Amniotic epithelial cell (primary cell): ENCODE results near the gene ATP2A2.
A peak's percentile ranks its signal among the peaks of the same experiment; 100 is the strongest.
"Not testable (repeated sequence)": the region's sequence is repeated elsewhere in the genome, so short reads cannot be mapped to it uniquely, and the experiment has no call there.

Source experiments
- DNase-seq: peaks from one replicate; pipeline ENCODE4 v3.0.0-alpha.2; 2010; ENCODE audit warnings: low read depth

The ATP2A2 gene

DNA sequence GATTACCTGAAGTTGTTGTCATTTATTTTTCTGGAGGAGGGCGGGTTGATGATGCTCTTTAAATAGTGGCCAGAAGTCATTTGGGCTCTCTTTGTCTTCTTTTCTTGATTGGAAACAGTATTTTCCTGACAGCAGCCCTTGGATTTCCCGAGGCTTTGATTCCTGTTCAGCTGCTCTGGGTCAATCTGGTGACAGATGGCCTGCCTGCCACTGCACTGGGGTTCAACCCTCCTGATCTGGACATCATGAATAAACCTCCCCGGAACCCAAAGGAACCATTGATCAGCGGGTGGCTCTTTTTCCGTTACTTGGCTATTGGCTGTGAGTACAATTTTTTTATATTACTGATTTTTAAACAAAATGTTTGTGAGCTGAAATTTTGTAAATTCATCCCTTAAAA lies 62.1 kb downstream of the ATP2A2 start:
- DNase-seq, result no peak

DNA sequence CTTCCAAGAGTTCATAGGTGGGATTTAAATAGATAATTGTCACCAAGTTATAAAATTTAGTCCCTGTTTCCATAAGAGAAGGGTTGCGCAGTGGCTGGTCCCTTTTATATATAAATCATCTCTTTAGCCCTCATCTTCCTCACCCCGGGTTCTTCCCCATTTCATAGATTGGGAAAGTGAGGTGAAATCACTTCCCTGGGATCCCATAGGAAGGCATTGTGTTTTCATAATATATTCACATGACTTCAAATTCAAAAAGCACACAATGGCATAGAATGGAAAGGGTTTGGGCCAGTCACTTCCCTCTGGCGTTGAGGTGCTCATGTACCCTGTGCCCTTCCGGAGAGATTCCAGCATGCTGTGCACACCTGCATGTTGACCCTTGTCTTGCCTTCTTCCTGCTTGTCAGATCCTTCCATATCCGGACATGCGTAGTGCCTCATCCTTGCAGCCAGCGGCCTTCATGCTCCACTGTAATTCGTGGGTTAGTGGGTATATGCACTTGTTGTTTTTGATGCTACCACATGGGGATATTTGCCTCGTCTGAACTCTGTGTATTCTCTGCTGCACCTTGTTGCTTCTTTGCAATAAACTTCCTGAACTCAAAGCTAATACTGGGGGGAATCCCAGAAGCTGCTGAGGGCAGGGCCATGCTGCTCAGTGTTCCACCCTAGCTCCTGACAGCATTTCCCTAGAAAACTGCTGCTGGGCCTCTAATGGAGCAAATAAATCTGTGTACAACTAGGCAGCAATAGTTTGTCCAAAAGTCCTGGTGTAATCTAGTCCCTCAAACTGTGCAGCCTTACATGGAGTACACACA lies 62.9 kb downstream of the ATP2A2 start:
- DNase-seq, result no peak

DNA sequence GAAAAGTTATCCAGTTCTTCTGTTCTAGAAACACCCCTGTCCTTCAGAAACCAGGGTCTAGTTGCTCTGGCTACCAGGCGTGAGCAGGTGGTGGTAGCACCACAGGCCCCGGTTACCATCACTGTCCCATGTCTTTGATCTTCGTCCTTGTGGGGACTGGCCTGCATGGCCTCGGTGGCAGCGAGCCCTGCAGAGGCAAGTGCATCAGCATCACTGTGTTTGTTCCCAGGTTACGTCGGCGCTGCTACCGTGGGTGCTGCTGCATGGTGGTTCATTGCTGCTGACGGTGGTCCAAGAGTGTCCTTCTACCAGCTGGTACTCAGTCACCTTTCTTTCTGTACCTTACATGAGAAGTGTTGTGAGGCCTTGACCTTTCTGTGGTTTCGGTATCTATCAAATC lies 63.6 kb downstream of the ATP2A2 start:
- DNase-seq, result no peak

DNA sequence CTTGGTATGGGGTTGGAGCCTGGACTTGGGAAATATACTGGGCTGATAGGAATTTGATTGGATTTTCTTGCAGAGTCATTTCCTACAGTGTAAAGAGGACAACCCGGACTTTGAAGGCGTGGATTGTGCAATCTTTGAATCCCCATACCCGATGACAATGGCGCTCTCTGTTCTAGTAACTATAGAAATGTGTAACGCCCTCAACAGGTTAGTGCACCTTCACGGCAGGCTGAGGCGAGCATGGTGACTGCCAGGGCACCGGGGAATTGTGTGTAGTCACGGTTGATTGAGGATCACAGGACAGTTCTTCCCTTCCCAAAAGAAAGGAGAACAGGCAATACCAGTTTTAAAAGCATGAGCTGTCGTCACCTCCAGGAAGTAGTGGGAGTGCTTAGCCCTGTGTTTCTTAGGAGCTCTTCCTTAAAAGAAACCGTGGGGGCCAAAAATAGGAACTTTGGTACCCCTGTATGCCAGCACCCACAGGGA lies 64.2 kb downstream of the ATP2A2 start:
- DNase-seq, result no peak

DNA sequence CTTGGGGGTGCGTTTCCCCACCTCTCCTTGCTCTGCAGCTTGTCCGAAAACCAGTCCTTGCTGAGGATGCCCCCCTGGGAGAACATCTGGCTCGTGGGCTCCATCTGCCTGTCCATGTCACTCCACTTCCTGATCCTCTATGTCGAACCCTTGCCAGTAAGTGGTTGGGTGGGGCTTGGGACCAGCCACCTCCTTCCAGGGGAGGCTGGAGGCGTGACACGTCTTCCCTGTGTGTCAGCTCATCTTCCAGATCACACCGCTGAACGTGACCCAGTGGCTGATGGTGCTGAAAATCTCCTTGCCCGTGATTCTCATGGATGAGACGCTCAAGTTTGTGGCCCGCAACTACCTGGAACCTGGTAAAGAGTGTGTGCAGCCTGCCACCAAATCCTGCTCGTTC lies 64.9 kb downstream of the ATP2A2 start:
- no peak for DNase-seq

DNA sequence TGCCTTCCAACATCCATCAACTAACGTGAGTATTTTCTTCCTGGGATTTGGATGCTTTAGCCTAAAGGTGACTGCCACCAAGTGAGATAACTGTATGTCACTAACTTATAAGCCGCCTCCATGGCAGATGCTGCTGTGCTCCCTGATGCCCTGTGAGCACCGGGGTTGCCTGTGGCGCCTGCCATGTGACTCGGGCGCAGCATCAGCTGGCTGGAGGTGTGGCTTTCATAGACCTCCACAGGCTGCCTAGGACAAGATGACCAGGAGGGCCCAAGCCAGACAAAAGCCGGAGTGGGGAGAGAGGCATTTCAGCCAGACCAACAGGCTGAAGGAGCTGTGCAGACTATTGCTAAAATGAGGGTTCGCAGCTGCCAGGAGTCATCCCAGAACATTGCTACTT lies 66.7 kb downstream of the ATP2A2 start:
- DNase-seq, result no peak

DNA sequence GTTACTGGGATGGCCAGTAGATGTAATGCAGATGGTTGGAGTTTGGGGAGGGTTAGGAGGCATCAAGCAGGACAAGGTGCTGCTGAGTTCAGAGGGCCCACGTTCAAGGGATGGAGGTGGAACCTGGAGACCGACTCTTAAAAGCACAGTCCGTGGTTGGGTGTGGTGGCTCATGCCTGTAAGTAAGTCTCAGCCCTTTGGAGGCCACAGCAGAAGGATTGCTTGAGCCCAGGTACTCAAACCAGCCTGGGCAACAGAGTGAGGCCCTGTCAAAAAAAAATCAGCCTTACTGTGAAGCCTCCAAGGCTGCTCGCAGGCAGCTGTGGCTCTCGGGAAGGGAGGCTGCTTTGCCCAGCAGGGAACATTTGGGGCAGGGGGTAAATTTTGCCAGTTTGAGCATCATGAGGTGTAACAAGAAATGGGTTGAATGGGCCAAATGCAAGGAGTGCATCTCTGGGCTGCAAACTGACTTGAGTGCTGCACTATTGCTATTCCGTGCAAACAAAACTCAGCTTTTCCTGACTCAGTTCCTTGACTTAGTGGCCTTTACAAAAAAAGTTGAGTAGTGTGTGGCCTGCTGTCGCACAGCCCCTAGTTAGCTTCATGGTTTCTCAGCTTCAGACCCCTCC lies 67.5 kb downstream of the ATP2A2 start:
- no peak for DNase-seq

DNA sequence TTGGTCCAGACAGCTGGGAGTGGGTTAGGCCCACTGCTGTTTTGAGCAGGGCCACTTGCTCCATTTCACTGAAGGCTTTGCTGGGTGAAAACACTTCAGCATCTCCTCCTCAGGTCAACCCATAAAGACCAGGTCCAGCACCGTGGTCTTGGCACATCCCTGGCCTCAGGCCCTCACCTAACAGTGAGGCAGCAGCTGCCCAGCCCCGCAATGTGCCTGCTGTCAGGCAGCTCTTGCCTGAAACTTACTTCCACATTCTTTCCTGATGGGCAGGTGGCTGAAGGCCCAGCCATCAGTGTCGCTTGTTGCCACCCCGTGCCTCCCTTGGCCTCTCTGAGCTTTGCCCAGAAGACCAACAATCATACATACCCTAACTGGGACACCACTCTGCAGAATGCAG lies 68.0 kb downstream of the ATP2A2 start:
- no peak for DNase-seq

DNA sequence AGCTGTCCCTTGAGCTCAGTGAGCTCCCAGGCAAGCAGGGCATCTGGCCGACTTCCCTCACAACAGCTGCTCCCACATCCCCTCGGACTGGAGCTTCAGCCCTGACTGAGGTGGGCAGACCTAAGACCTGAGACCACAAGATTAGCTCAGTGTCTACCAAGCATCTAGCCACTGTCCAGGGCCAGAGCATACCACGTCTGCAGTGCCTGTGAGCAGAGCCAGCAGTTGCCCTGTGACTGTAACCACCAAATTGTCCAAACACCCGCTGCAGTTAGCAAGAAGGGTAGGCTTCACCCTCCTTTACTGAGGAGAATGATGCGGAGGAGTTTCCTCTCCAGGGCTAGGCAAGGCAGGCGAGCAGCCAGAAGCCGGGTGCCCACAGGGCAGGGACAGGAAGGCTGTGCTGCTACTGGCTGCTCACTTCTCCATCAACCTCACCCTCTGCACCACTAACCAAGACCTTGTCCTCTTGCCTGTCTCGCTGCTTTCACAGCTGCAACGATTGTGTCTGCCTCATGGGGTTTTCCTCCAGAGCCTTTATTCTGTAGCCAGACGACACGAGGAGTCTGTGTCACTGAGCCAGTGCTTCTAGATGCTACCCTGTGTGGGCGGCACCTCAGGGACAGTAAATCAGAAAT lies 68.6 kb downstream of the ATP2A2 start:
- no peak for DNase-seq

DNA sequence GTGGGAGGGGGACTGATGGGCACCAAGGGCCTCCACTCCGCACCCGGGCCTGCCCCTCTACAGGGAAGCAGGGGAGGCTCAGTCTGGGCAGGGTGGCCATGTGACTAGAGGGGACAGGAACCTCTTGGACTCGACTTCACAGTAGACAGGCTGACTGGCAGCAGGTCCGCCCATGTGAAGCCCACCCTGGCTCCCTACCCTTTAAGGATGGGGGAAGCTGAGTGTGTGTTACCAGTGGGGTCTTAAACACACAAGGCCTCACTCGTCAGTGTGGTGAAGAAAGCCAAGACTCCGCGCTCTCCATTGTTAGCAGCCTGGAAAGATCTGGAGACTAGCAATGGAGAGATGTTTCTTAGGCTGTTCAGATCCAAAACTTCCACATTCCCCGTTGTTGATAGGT lies 70.1 kb downstream of the ATP2A2 start:
- no peak for DNase-seq

DNA sequence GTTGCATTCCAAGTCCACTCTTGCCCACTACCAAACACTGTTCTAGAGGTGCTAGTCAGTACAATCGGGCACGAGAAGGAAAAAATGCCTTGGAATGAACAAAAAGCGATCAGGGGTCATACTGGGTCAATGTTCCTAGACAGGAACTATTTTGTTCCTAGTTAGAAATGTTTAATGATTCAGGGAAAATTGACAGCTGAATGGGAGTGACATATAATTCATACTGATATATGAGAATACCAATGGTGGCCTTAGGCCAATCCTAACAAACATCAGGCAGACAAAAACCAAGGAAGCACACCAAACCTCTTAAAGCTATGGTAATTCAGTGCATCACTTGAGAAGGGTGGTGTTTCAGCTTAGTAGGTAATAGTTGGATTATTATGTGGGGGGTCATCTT lies 71.4 kb downstream of the ATP2A2 start:
- no peak for DNase-seq

DNA sequence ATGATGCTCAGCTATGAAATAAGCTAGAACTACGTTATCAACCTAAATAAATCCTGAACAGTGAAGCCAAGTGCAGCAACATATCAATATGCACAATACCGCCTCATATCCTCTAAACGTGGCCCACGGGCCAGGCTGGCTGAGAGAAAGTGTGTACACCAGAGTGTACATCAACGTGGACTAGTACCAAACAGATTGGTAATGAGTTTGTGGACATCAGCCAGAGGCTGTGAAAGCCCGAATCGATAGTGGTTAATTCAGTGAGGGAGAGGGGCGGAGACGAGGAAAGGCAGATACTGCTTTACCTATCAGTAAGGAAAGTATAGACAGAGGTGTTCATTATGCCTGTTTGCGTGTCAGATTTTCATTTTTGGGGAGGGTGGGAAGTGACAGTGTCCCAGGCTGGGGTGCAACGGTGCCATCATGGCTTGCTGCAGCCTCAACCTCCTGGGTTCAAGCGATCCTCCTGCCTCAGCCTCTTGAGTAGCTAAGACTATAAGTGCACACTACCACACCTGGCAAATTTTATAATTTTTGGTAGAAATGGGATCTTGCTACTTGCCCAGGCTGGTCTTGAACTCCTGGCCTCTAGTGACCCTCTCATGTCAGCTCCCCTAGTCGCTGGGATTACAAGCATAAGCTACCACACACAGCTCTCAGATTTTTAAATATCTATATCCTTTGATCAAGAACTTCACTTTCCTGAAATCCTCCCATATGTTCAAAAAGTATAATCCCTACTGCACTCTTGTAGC lies 72.3 kb downstream of the ATP2A2 start:
- no peak for DNase-seq

DNA sequence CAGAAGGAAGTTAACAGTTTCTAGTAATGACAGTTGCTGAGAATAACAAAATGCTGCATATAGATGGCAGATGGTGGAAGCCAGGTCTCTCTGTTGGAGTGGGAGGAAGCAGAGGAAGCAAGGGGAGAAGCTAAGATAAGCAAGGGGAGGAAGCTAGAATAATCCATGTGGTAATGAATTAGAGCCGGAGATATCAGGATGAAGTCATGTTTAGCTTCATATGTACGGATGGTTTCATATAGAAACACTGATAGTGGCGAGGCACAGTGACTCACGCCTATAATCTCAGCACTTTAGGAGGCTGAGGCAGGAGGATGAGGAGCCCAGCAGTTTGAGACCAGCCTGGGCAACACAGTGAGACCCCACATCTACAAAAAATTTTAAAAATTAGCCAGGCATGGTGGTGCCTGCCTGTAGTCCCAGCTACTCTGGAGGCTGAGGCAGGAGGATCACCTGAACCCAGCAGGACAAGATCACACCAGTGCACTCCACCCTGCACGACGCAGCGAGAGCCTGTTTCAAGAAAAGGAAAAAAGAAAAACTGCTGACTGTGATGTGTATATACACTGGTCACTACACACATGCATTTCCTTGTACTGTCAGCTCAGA lies 73.2 kb downstream of the ATP2A2 start:
- DNase-seq, result peak; percentile 86

DNA sequence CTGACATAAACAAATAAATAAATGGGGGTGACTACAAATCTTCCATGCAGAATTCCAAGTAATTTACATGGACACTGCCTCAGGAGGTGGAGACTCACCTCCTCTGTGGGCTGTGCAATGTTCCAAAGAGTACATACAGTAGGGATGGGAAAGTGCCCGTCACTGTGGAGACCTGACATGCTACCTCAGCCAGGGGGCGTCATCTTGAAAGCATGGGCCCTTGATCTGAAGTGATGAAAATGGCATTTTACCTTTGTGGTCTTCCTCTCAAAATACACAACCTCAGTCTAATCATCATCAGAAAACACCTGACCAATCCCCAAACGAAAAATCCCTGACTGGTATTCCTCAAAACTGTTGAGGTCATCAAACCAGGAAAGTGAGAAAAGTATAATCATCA lies 74.0 kb downstream of the ATP2A2 start:
- DNase-seq, result peak; percentile 19

DNA sequence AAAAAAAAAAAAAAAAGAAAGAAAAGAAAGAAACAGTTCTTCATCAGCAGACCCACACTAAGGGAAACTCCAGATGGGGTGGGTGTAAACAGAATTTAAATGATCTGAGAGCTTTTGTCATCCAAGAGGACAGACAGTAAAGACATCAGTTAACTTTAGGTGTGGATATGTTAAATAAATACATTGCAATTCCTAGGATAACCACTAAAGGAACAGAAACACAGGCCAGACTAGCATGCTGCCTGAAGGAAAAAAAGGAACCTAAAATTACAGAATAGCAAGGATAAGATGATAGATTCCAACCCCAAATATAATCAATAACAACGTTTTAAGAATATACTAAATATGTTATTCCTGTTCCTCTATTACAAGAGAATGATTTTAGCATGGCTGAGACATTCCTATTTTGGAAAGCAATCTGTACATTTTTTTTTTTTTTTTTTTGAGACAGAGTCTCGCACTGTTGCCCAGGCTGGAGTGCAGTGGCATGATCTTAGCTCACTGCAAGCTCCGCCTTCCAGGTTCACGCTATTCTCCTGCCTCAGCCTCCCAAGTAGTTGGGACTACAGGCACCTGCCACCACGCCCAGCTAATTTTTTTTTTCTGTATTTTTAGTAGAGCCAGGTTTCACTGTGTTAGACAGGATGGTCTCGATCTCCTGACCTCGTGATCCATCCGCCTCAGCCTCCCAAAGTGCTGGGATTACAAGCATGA lies 77.5 kb downstream of the ATP2A2 start:
- DNase-seq, result not testable (repeated sequence)

DNA sequence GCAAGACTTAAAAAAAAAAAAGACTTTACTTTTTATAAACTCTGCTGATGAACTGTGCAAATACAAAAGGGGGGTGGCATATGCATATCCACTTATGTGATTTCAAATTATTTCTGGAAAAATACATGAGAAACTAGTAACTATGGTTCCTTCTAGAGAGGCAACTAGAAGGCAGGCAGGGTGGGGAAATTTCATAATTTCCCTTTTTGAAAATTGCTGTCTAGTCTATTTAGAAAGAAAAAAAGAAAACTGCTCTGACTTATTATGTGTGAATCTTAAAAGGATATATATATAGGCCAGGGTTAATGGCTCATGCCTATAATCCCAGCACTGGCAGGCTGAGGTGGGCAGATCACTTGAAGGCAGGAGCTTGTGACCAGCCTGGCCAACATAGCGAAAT lies 80.2 kb downstream of the ATP2A2 start:
- no peak for DNase-seq

DNA sequence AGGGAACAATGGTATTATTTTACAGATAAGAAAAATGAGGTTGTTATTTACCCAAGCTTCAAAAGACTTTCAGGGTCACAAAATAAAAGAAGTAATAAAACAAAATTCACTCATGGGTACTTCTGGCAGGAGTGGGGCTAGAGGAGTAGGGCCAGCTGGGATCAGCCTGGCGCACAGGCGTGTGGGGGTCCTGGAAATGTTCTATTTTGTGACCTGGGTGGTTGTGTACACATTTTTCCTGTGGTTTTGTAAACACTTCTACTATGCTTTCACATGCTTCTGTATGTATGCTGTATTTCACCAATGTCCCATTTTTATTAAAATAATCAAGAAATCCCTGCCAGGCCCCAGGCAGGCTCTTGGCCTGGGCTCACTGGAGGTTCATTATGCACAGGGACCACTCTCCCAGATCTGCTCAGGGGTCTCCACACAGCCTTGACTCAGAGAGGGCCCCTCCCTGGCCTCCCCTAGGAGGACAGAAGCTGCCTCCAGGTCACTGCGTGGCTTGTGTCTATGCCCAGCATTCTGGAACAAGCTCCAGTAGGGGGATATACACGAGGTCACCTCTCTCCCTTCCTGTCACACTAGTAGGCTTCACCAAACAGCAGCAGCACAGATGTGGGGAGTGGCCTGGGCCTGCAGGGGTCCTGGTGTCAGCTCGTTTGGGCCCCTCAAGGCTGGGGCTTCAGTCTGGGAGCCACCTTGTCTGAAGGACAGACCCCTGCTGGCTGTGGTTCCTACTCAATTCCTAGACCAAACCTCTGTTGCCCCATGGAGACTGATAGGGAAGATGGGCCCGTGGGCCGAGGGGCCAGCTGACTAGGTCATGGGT lies 84.7 kb downstream of the ATP2A2 start:
- DNase-seq, result no peak

DNA sequence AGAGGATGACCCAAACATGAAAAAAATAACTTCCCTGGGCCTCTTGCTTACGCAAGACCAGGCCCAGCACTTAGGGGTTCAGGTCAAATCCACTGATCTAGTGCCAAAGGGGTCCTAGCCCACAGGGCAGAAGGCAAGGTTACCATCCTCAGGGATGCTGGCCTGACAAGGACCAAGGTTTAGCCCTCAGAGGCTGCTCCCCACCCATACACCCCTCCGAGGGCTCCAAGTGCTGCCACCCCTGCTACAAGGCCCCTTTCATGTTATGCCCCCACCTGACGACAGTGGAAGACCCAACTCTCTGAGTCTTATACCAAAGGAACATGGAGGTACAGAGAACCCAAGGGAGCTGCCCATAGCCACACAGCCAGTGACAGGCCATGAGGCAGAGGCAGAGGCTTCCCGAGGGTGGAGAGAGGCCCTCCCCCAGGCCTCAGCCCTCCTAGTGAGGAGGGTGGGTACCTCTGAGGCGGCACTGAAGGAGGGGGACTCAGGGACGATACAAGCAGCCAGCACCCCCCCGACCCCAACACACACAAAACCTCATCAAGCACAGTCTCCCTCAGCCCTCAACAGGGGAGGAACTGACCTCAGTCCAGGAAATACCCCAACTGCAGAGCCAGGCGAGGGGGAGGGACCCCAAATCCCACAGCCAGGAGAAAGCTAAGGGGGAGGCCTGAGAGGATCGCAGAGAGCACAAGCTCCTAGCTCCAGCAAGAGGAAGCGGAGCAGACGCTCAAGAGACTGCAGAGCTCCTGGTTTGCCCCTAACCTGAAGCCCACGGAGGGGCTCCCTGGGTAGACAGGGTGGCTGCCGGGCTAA lies 85.5 kb downstream of the ATP2A2 start:
- DNase-seq, result no peak

DNA sequence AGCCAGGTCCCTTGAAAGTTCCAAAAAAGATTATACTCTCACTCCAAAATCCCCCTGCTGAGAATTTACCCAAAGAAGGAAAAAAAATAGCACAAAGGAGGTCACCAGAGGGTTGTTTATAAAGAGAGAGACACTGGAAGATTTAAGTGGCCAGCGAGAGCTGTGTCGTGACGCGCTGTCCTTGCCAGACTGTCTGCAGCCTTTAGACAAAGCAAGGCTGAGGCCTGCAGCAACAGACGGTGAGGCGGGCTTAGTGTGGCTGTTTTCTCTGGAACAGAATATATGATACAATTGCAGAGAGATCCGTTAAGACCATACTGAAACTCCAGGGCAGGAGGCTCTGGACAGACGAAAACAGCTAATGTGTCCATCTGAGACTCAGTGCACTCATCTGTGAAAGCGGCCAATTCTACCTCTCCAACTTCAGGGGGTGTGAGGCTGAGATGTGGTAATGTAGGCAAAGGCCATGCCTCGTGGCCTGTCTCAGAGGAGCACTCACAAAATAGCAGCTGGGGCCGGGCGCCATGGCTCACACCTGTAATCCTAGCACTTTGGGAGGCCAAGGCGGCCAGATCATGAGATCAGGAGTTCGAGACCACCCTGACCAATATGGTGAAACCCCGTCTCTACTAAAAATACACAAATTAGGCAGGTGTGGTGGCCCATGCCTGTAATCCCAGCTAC lies 86.3 kb downstream of the ATP2A2 start:
- DNase-seq, result no peak
